ENCODE results near the gene MLH1. TPM values are rescaled to one million over a fixed set of nuclear protein-coding genes. Genes with fewer than 3 reads are reported as not detected.

Gene MLH1
- total RNA-seq, 4 donors from 2014 or later: 19.4 to 38.0 (median 27.8) TPM

DNA sequence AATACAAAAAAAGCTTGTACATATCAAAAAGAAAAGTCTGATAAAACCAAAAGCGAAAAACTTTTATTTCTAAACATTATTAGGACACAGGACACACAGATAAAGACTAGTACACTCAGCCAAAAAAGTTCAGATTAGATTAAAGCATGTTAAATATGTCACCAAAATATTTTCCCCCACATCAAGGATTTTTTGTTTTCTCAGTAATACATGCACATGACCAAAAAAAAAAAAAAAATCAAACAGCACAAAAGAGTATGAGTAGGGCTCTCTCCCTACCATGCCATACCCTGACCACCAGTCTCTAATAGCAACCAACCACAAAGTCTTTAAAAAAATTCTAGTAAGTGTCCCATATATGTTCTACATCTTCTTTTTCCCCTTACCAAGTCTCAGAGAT, 103.7 kb downstream of the MLH1 start:
- Histone ChIP-seq H3K36me3 (peaks cover 0 to 21% (median 3%) of the 10 kb centered on the region in 4 donors), H3K9me3 (no peaks in the 10 kb centered on the region), H3K4me3 (no peak overlapping the region), H3K27me3 (no peaks in the 10 kb centered on the region), H3K27ac (no peak overlapping the region), H3K4me1 (peaks cover 0 to 18% (median 4%) of the 10 kb centered on the region in 4 donors)
- WGBS, 2 donors (ENCODE audit: low coverage in 1 of 2): 77 to 90% methylated on average over 1 of the region's 1 CpG
- TF ChIP-seq POLR2A (IDR thresholded peaks at IDR 0.05) (no peak), EP300 (IDR thresholded peaks at IDR 0.05; ENCODE audit: low read depth) (no peak), POLR2AphosphoS5 (IDR thresholded peaks at IDR 0.05) (no peak)
- TF ChIP-seq, protein P1, sequence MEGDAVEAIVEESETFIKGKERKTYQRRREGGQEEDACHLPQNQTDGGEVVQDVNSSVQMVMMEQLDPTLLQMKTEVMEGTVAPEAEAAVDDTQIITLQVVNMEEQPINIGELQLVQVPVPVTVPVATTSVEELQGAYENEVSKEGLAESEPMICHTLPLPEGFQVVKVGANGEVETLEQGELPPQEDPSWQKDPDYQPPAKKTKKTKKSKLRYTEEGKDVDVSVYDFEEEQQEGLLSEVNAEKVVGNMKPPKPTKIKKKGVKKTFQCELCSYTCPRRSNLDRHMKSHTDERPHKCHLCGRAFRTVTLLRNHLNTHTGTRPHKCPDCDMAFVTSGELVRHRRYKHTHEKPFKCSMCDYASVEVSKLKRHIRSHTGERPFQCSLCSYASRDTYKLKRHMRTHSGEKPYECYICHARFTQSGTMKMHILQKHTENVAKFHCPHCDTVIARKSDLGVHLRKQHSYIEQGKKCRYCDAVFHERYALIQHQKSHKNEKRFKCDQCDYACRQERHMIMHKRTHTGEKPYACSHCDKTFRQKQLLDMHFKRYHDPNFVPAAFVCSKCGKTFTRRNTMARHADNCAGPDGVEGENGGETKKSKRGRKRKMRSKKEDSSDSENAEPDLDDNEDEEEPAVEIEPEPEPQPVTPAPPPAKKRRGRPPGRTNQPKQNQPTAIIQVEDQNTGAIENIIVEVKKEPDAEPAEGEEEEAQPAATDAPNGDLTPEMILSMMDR (IDR thresholded peaks at IDR 0.05): no peak
- in situ Hi-C loops (cut with MboI; ENCODE audit: low pct_ligation_motif_present in 1 of 4, low pct_unique_long_range_greater_than_20kb in 1 of 4, low sequenced_read_pairs in 3 of 4): no loop called here
- no peak for DNase-seq
- intact Hi-C loops (cut with DNase I; ENCODE audit: low total_unique reads): no loop called here

DNA sequence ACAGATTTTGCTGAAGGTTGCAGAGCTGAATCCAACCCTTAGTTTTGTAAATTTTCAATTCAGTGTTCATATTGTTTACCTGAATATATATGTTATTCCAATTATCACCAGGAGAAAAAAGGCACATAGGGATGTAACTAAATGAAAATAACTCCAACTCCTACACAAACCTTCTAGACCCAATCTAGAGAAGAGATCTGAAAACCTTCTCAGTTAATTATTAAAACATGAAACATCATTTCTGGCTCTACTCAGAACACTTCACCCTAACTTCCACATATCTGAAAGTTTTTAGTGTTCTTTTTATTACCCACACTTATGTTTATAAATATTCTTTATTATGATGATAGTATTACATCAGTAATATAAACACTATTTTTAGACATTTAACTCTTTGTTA, 104.5 kb downstream of the MLH1 start:
- no peak for DNase-seq
- no peak overlapping the region for H3K4me3 ChIP-seq
- intact Hi-C loops (cut with DNase I; ENCODE audit: low total_unique reads) (no loop called here), in situ Hi-C loops (cut with MboI; ENCODE audit: low pct_ligation_motif_present in 1 of 4, low pct_unique_long_range_greater_than_20kb in 1 of 4, low sequenced_read_pairs in 3 of 4) (no loop called here)
- no peak for TF ChIP-seq POLR2AphosphoS5 (IDR thresholded peaks at IDR 0.05)
- TF ChIP-seq, protein P1 (IDR thresholded peaks at IDR 0.05): no peak
- no peak for TF ChIP-seq EP300 (IDR thresholded peaks at IDR 0.05; ENCODE audit: low read depth)
- TF ChIP-seq POLR2A (IDR thresholded peaks at IDR 0.05): no peak
- H3K27ac ChIP-seq: no peak overlapping the region
- no peaks in the 10 kb centered on the region for H3K27me3 ChIP-seq
- peaks cover 0 to 18% (median 4%) of the 10 kb centered on the region in 4 donors for H3K4me1 ChIP-seq
- H3K36me3 ChIP-seq: peaks cover 0 to 21% (median 3%) of the 10 kb centered on the region in 4 donors
- no peaks in the 10 kb centered on the region for H3K9me3 ChIP-seq

DNA sequence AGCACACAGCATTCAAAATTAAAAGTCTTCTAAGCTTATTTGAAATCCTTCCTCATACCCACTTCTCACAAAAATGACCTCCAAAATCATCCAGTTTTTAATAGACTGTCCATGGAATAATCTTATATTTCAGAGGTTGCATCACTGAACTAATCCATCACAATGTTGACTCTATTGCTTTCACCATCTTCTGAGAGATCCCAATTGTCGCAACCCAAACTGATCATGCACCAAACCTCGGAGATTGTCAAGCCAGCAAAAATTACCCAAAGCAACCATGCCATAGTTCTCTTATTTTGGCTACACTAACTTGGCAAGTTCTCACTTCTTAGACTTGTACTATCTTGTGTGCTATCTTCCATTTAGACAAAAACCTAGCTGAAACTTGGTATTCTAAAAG, 105.6 kb downstream of the MLH1 start:
- WGBS, 2 donors (ENCODE audit: low coverage in 1 of 2): 96 to 100% methylated on average over 2 of the region's 2 CpGs
- H3K36me3 ChIP-seq: peaks cover 0 to 21% (median 0%) of the 10 kb centered on the region in 4 donors
- DNase-seq: no peak
- no peak for TF ChIP-seq POLR2AphosphoS5 (IDR thresholded peaks at IDR 0.05)
- no peak for TF ChIP-seq POLR2A (IDR thresholded peaks at IDR 0.05)
- TF ChIP-seq EP300 (IDR thresholded peaks at IDR 0.05; ENCODE audit: low read depth): no peak
- no peaks in the 10 kb centered on the region for H3K27me3 ChIP-seq
- H3K9me3 ChIP-seq: no peaks in the 10 kb centered on the region
- in situ Hi-C loops (cut with MboI; ENCODE audit: low pct_ligation_motif_present in 1 of 4, low pct_unique_long_range_greater_than_20kb in 1 of 4, low sequenced_read_pairs in 3 of 4) (no loop called here), intact Hi-C loops (cut with DNase I; ENCODE audit: low total_unique reads) (no loop called here)
- no peak overlapping the region for H3K27ac ChIP-seq
- no peak overlapping the region for H3K4me3 ChIP-seq
- H3K4me1 ChIP-seq: peaks cover 0 to 18% (median 5%) of the 10 kb centered on the region in 4 donors

- no peak for DNase-seq
- in situ Hi-C loops (cut with MboI; ENCODE audit: low pct_ligation_motif_present in 1 of 4, low pct_unique_long_range_greater_than_20kb in 1 of 4, low sequenced_read_pairs in 3 of 4): no loop called here
- no peak overlapping the region for H3K27ac ChIP-seq
These were observed 106.2 kb downstream of the MLH1 start for GRCh38 chr3:37099469-37099868.

More at GRCh38 chr3:37099469-37099868, 106.2 kb downstream of the MLH1 start:
- Histone ChIP-seq H3K4me3 (no peak overlapping the region), H3K9me3 (no peaks in the 10 kb centered on the region), H3K27me3 (no peaks in the 10 kb centered on the region), H3K4me1 (peaks cover 0 to 18% (median 5%) of the 10 kb centered on the region in 4 donors), H3K36me3 (peaks cover 0 to 18% (median 0%) of the 10 kb centered on the region in 4 donors)
- TF ChIP-seq POLR2AphosphoS5 (IDR thresholded peaks at IDR 0.05): no peak
- no peak for TF ChIP-seq POLR2A (IDR thresholded peaks at IDR 0.05)
- no peak for TF ChIP-seq EP300 (IDR thresholded peaks at IDR 0.05; ENCODE audit: low read depth)
- TF ChIP-seq, protein P1 (IDR thresholded peaks at IDR 0.05): no peak
- intact Hi-C loops (cut with DNase I; ENCODE audit: low total_unique reads): no loop called here

Data from transverse colon (tissue), 4 donors.